ENCODE measurements around the gene RUFY3. TPM values are rescaled to one million over a fixed set of nuclear protein-coding genes. Genes with fewer than 3 reads are reported as not detected.
A peak's percentile ranks its signal among the peaks of the same experiment; 100 is the strongest.

RUFY3 gene
- total RNA-seq, 1 donor from 2014 or later: 101 TPM

DNA sequence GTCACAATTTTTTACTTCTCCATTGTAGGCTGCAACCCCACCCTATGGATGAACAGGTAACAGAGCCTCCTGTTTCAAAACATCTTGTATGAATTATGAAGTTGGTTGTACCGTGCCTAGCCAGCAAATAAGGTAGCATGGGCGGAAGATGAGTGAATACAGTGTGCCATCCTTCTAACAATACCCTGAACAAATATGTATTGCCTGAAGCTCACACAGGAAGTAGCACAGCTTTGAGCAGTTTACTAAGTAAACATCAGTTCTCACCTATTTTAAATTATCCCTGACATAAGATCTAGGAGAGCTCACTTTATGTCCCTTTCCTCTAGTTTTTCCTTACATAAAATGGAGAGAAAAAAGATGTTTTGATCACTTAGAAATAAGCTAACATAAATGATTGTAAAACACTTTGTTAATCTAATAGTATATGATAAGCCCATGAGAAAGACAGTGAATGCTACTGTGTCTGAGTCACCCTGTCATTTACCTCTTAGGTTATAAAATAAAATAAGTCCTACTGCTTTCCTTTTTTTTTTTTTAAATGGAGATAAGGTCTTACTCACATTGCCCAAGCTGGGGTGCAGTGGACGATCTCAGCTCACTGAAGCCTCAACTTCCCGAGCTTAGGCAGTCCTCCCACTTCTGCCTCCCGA, 81.3 kb downstream of the RUFY3 start:
- no peaks in the 10 kb centered on the region for H3K9me3 Mint-ChIP-seq
- H3K36me3 Mint-ChIP-seq: peaks cover 17% of the 10 kb centered on the region
- H3K27me3 Mint-ChIP-seq (ENCODE audit: low read depth): no peaks in the 10 kb centered on the region
- TF ChIP-seq, protein P1, sequence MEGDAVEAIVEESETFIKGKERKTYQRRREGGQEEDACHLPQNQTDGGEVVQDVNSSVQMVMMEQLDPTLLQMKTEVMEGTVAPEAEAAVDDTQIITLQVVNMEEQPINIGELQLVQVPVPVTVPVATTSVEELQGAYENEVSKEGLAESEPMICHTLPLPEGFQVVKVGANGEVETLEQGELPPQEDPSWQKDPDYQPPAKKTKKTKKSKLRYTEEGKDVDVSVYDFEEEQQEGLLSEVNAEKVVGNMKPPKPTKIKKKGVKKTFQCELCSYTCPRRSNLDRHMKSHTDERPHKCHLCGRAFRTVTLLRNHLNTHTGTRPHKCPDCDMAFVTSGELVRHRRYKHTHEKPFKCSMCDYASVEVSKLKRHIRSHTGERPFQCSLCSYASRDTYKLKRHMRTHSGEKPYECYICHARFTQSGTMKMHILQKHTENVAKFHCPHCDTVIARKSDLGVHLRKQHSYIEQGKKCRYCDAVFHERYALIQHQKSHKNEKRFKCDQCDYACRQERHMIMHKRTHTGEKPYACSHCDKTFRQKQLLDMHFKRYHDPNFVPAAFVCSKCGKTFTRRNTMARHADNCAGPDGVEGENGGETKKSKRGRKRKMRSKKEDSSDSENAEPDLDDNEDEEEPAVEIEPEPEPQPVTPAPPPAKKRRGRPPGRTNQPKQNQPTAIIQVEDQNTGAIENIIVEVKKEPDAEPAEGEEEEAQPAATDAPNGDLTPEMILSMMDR (IDR thresholded peaks at IDR 0.05; ENCODE audit: unreplicated experiment): no peak
- DNase-seq (ENCODE audit: low spot score in 2 of 2, unreplicated experiment in 2 of 2): no peak
- H3K27ac Mint-ChIP-seq: no peak overlapping the region
- no peaks in the 10 kb centered on the region for H3K4me1 Mint-ChIP-seq
- no peak overlapping the region for H3K4me3 Mint-ChIP-seq

DNA sequence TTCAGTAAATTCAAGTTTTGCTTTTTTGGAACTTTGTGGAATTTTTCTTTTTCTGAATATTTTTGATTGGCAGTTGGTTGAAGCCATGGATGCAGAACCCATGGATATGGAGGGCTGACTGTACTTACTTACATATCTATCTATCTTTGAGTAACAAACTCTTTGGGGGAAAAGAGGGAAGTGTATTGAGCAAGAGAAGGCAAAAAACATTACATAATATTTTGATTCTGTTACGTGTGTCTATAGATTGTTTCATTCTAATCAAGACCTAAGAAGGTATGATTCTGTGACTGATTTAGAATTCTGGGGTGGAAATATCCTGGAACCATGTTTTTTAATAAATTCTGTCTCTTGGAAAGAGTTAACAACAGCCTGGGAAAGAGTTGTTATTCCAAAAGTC, 86.4 kb downstream of the RUFY3 start:
- DNase-seq (ENCODE audit: low spot score in 2 of 2, unreplicated experiment in 2 of 2): no peak
- H3K27me3 Mint-ChIP-seq (ENCODE audit: low read depth): no peaks in the 10 kb centered on the region
- H3K4me1 Mint-ChIP-seq: no peaks in the 10 kb centered on the region
- H3K9me3 Mint-ChIP-seq: peaks cover 4% of the 10 kb centered on the region
- no peak overlapping the region for H3K27ac Mint-ChIP-seq
- H3K36me3 Mint-ChIP-seq: peaks cover 13% of the 10 kb centered on the region
- TF ChIP-seq, protein P1 (IDR thresholded peaks at IDR 0.05; ENCODE audit: unreplicated experiment): no peak
- no peak overlapping the region for H3K4me3 Mint-ChIP-seq

DNA sequence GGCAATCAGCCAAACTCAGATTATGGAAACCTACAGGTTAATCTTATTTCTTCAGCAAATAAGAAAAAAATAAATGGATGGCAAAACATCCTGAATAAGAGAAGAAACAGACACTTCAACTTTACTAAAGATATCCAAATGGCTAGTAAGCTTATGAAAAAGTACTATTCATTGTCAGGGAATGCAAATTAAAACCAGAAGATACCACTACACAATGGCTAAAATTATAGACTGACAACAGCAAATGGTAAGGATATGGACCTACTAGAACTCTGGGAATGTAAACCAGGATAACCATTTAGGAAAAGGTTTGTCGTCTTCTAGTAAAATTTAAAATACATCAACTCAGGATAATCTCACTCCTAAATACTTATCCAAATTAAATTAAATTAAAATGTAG, 93.6 kb downstream of the RUFY3 start:
- Mint-ChIP-seq H3K4me3 (no peak overlapping the region), H3K4me1 (no peaks in the 10 kb centered on the region), H3K27ac (peak overlapping the region; percentile 0), H3K9me3 (no peaks in the 10 kb centered on the region), H3K27me3 (ENCODE audit: low read depth) (no peaks in the 10 kb centered on the region), H3K36me3 (peaks cover 26% of the 10 kb centered on the region)
- TF ChIP-seq, protein P1 (IDR thresholded peaks at IDR 0.05; ENCODE audit: unreplicated experiment): no peak
- no peak for DNase-seq (ENCODE audit: low spot score in 2 of 2, unreplicated experiment in 2 of 2)

DNA sequence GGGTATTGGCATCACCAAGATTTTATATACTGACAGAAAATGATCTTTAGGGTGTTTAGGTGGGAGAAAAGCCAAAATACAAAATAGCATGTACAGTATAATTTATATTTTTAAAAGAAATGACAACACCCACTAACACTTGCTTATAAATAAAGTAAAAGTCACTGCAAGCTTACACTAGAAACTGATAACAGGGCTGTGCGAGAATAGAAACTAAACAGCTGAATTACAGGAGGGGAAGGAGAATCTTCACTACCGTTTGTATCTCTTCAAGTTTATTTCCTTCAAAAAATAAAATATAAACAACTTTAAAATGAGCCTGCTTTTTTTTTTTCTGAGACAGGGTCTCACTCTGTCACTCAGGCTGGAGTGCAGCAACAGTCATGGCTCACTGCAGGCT, 95.1 kb downstream of the RUFY3 start:
- H3K36me3 Mint-ChIP-seq: peaks cover 28% of the 10 kb centered on the region
- H3K4me3 Mint-ChIP-seq: no peak overlapping the region
- TF ChIP-seq, protein P1 (IDR thresholded peaks at IDR 0.05; ENCODE audit: unreplicated experiment): no peak
- no peak for DNase-seq (ENCODE audit: low spot score in 2 of 2, unreplicated experiment in 2 of 2)
- H3K9me3 Mint-ChIP-seq: no peaks in the 10 kb centered on the region
- H3K4me1 Mint-ChIP-seq: no peaks in the 10 kb centered on the region
- H3K27me3 Mint-ChIP-seq (ENCODE audit: low read depth): no peaks in the 10 kb centered on the region
- H3K27ac Mint-ChIP-seq: peak overlapping the region; percentile 25

DNA sequence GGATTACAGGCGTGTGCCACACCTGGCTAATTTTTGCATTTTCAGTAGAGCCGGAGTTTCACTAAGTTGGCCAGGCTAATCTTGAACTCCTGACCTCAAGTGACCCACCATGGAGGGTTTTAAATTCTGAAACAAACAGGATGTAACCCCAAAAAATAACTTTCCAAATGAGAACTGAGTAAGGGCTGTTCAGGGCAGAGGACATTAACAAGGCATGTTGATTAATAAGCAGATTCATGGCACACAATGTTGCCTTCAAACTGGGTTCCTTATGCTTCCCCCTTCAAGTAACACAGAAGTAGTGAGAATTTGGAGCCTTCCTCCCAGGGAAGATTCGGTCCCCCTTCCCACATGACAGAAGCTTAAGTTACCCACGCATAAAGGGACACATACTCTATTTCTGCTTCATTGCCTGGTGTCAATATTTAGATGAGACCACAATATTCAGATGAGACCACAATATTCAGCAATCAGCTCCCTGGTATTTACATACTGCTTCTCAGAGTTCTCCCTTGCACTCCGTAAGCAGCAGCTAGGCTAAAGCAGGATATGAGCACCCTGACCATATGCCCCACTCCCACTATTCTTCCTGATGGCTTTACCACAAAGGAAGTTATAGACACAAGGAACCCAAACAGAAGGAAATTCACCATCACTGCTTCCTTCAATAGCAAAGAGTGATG, 96.5 kb downstream of the RUFY3 start:
- H3K27ac Mint-ChIP-seq: no peak overlapping the region
- H3K4me3 Mint-ChIP-seq: no peak overlapping the region
- H3K4me1 Mint-ChIP-seq: no peaks in the 10 kb centered on the region
- H3K9me3 Mint-ChIP-seq: no peaks in the 10 kb centered on the region
- peaks cover 34% of the 10 kb centered on the region for H3K36me3 Mint-ChIP-seq
- DNase-seq (ENCODE audit: low spot score in 2 of 2, unreplicated experiment in 2 of 2): no peak
- no peaks in the 10 kb centered on the region for H3K27me3 Mint-ChIP-seq (ENCODE audit: low read depth)
- TF ChIP-seq, protein P1 (IDR thresholded peaks at IDR 0.05; ENCODE audit: unreplicated experiment): no peak

All from mesothelial cell of epicardium (in vitro differentiated cells).